ENCODE data around the gene MYO10. TPM values are rescaled to one million over a fixed set of nuclear protein-coding genes. Genes with fewer than 3 reads are reported as not detected.

MYO10 gene
- total and polyA plus RNA-seq, 2 experiments from 2014 or later: 119 to 276 TPM

DNA sequence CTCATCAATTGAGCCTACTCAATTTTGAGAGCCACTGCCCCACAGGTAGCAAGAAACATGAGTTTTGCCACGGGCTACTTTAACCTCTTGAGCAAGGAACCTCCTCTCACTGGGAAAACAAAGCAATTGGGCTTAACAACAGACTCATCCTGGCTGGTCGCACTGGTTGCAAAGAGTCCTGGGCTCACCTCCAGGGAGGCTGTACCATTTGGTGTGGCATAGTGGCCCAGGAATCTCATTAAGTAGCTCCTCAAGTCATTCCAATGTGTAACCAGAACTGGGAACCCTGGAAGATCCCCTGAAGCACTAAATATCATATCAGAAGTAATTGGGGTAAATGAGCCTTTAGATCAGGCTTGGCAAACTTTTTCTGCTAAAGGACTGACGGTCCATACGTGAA is 78.5 kb downstream of the MYO10 start (continued):
- TF ChIP-seq NANOG (IDR thresholded peaks at IDR 0.05; ENCODE audit: borderline replicate concordance): no peak
- no peak for TF ChIP-seq JUNB (IDR thresholded peaks at IDR 0.05; ENCODE audit: unreplicated experiment)
- no peak for TF ChIP-seq EZH2phosphoT487 (IDR thresholded peaks at IDR 0.05; ENCODE audit: unreplicated experiment)
- no peak for TF ChIP-seq STAT1 (IDR thresholded peaks at IDR 0.05; ENCODE audit: unreplicated experiment)

DNA sequence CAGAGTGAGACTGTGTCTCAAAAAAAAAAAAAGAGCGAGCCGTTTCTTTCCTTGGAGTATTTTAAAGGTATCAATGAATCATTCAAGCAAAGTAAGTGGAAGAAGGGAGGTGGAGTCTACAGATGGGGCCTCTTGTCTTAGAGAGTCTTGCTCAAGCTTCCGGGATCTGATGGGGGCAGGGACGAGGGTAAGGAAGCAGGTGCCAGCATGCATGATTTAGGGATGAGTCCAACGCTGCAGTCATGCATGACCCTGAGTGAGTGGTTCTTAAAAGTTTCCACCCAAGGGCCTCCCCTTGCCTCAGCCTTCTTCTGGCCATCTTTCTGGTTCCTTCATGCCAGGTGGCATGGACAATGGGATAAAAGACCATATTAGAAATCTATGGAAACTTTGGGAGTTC is 79.6 kb downstream of the MYO10 start:
- ATAC-seq (no peak), DNase-seq (ENCODE audit: low spot score) (no peak)
- Histone ChIP-seq H2AFZ (no peak overlapping the region), H3K36me3 (ENCODE audit: insufficient read depth) (no peaks in the 10 kb centered on the region), H3K4me1 (ENCODE audit: insufficient read depth) (peaks cover 33% of the 10 kb centered on the region), H3K79me2 (replicated peaks; ENCODE audit: insufficient read depth) (peaks cover 9% of the 10 kb centered on the region), H3K27ac (ENCODE audit: low read depth) (no peak overlapping the region), H3K27me3 (ENCODE audit: insufficient read depth) (no peaks in the 10 kb centered on the region), H3K4me3 (no peak overlapping the region), H3K4me2 (no peak overlapping the region), H3K9me2 (ENCODE audit: insufficient read depth) (no peaks in the 10 kb centered on the region), H4K20me1 (replicated peaks; ENCODE audit: insufficient read depth) (no peaks in the 10 kb centered on the region; the same call in 1 of the 2 replicates), H3F3A (replicated peaks; ENCODE audit: low read depth) (no peaks in the 10 kb centered on the region)
- H3K27ac Mint-ChIP-seq: no peak overlapping the region
- H3K4me3 Mint-ChIP-seq: no peak overlapping the region
- H3K36me3 Mint-ChIP-seq (ENCODE audit: low read depth): peaks cover 6% of the 10 kb centered on the region; the same call in 1 of the 3 replicates
- no peaks in the 10 kb centered on the region; the same call in 2 of the 3 replicates for H3K9me3 Mint-ChIP-seq
- H3K27me3 Mint-ChIP-seq (ENCODE audit: insufficient read depth, low read depth, poor library complexity): peaks cover 4% of the 10 kb centered on the region
- peaks cover 49% of the 10 kb centered on the region for H3K4me1 Mint-ChIP-seq
- TF ChIP-seq ZNF114 (CRISPR knock-in tag; IDR thresholded peaks at IDR 0.05) (no peak), JUNB (IDR thresholded peaks at IDR 0.05; ENCODE audit: unreplicated experiment) (no peak)

DNA sequence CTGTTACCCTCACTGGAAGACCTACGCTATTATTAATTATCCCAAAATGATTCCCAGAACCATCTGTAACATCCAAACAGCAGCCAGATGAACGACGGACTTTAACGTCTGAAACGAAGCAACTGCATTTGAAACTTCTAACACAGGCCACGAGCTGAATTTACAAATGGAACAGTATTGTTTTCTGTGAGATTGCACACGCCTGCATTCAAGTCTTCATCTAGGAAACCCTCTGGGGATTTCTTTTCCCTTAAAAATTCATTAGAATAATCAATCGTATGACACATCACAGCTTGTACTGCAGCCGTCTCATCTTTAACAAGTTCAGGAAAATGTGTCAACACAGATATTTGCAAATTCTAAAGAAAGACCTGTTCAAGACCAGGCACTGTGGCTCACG is 80.2 kb downstream of the MYO10 start:
- no peak overlapping the region; the same call in 1 of the 2 replicates for H3K27ac Mint-ChIP-seq
- no peaks in the 10 kb centered on the region for H3K9me3 Mint-ChIP-seq
- TF ChIP-seq STAT1 (IDR thresholded peaks at IDR 0.05; ENCODE audit: unreplicated experiment): no peak
- TF ChIP-seq, protein P1, sequence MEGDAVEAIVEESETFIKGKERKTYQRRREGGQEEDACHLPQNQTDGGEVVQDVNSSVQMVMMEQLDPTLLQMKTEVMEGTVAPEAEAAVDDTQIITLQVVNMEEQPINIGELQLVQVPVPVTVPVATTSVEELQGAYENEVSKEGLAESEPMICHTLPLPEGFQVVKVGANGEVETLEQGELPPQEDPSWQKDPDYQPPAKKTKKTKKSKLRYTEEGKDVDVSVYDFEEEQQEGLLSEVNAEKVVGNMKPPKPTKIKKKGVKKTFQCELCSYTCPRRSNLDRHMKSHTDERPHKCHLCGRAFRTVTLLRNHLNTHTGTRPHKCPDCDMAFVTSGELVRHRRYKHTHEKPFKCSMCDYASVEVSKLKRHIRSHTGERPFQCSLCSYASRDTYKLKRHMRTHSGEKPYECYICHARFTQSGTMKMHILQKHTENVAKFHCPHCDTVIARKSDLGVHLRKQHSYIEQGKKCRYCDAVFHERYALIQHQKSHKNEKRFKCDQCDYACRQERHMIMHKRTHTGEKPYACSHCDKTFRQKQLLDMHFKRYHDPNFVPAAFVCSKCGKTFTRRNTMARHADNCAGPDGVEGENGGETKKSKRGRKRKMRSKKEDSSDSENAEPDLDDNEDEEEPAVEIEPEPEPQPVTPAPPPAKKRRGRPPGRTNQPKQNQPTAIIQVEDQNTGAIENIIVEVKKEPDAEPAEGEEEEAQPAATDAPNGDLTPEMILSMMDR (conservative IDR thresholded peaks at IDR 0.05; ENCODE audit: low read depth in 2 of 2): no peak
- TF ChIP-seq, protein P2, sequence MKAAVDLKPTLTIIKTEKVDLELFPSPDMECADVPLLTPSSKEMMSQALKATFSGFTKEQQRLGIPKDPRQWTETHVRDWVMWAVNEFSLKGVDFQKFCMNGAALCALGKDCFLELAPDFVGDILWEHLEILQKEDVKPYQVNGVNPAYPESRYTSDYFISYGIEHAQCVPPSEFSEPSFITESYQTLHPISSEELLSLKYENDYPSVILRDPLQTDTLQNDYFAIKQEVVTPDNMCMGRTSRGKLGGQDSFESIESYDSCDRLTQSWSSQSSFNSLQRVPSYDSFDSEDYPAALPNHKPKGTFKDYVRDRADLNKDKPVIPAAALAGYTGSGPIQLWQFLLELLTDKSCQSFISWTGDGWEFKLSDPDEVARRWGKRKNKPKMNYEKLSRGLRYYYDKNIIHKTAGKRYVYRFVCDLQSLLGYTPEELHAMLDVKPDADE (IDR thresholded peaks at IDR 0.05): no peak
- no peak for TF ChIP-seq EZH2 (IDR thresholded peaks at IDR 0.05; ENCODE audit: low read depth, unreplicated experiment)
- no peak for TF ChIP-seq POLR2AphosphoS5 (IDR thresholded peaks at IDR 0.05; ENCODE audit: low read depth)
- TF ChIP-seq ZNF331 (CRISPR knock-in tag; IDR thresholded peaks at IDR 0.05; ENCODE audit: low read depth): no peak
- no peak for ATAC-seq
- peaks cover 4% of the 10 kb centered on the region for H3K27me3 Mint-ChIP-seq (ENCODE audit: insufficient read depth, low read depth, poor library complexity)
- no peak overlapping the region for H3K4me3 Mint-ChIP-seq
- no peak overlapping the region for H3K4me2 ChIP-seq
- no peaks in the 10 kb centered on the region for H3F3A ChIP-seq (replicated peaks; ENCODE audit: low read depth)
- H4K20me1 ChIP-seq (replicated peaks; ENCODE audit: insufficient read depth): no peaks in the 10 kb centered on the region; the same call in 1 of the 2 replicates
- peaks cover 48% of the 10 kb centered on the region for H3K4me1 Mint-ChIP-seq
- peaks cover 16% of the 10 kb centered on the region for H3K79me2 ChIP-seq (replicated peaks; ENCODE audit: insufficient read depth)
- H3K36me3 Mint-ChIP-seq (ENCODE audit: low read depth): peaks cover 6% of the 10 kb centered on the region; the same call in 1 of the 3 replicates
- H3K27me3 ChIP-seq (ENCODE audit: insufficient read depth): no peaks in the 10 kb centered on the region
- no peak for DNase-seq (ENCODE audit: low spot score)
- H2AFZ ChIP-seq: no peak overlapping the region
- H3K9me2 ChIP-seq (ENCODE audit: insufficient read depth): no peaks in the 10 kb centered on the region
- H3K4me1 ChIP-seq (ENCODE audit: insufficient read depth): peaks cover 33% of the 10 kb centered on the region
- no peak overlapping the region for H3K27ac ChIP-seq (ENCODE audit: low read depth)
- H3K36me3 ChIP-seq (ENCODE audit: insufficient read depth): no peaks in the 10 kb centered on the region
- no peak overlapping the region for H3K4me3 ChIP-seq

Measured in GM23338 (cell line).